Activated CD8-positive, alpha-beta T cell treated with anti-CD3 and anti-CD28 coated beads, Interleukin-2, amount 10 ng/mL, durations not matched to agents 7 days and 5 days (primary cell): ENCODE measurements around the gene SLC45A3. TPM values are rescaled to one million over a fixed set of nuclear protein-coding genes. Genes with fewer than 3 reads are reported as not detected.

ENCODE experiments used
- ATAC-seq: fragments of 150-1000 bp; cut with Tn5 transposase; one replicate; pipeline ENCODE4 v1.10.0; 2021; ENCODE audit warnings: moderate library complexity
- CTCF ChIA-PET: fragments of 350-600 bp; sonication (Branson Sonifier 250); formaldehyde crosslinking; loops from one replicate; lab custom pipeline; 2021; ENCODE audit warnings: antibody characterized with exemption; lab: Charles Lee
- POLR2A ChIA-PET: fragments of 350-600 bp; sonication (Branson Sonifier 250); formaldehyde crosslinking; loops from one replicate; lab custom pipeline; 2021; ENCODE audit warnings: antibody characterized with exemption; lab: Charles Lee
- DNase-seq: peaks from one replicate; pipeline ENCODE4 v3.0.0-alpha.2; 2020
- H3K27ac Mint-ChIP-seq: one replicate; pipeline ENCODE4 v1.8.0; 2021; ENCODE audit warnings: mild to moderate bottlenecking, mixed read lengths
- H3K27me3 Mint-ChIP-seq: one replicate; pipeline ENCODE4 v1.8.0; 2021; ENCODE audit warnings: low read depth, mixed read lengths
- H3K36me3 Mint-ChIP-seq: one replicate; pipeline ENCODE4 v1.8.0; 2021; ENCODE audit warnings: low read depth, mixed read lengths
- H3K4me1 Mint-ChIP-seq: one replicate; pipeline ENCODE4 v1.8.0; 2021; ENCODE audit warnings: low read depth, mixed read lengths
- H3K4me3 Mint-ChIP-seq: one replicate; pipeline ENCODE4 v1.8.0; 2021; ENCODE audit warnings: mild to moderate bottlenecking, mixed read lengths
- H3K9me3 Mint-ChIP-seq: one replicate; pipeline ENCODE4 v1.8.0; 2022; ENCODE audit warnings: mixed read lengths; ENCODE audit not compliant: insufficient read depth
- total RNA-seq, 2 experiments: library from RNA; stranded (reverse); gene quantifications; one replicate each; pipeline ENCODE4 v1.2.3, GENCODE V29; 2021

Gene SLC45A3
- total RNA-seq, 2 experiments from 2014 or later: 0.18 to 0.21 TPM

DNA sequence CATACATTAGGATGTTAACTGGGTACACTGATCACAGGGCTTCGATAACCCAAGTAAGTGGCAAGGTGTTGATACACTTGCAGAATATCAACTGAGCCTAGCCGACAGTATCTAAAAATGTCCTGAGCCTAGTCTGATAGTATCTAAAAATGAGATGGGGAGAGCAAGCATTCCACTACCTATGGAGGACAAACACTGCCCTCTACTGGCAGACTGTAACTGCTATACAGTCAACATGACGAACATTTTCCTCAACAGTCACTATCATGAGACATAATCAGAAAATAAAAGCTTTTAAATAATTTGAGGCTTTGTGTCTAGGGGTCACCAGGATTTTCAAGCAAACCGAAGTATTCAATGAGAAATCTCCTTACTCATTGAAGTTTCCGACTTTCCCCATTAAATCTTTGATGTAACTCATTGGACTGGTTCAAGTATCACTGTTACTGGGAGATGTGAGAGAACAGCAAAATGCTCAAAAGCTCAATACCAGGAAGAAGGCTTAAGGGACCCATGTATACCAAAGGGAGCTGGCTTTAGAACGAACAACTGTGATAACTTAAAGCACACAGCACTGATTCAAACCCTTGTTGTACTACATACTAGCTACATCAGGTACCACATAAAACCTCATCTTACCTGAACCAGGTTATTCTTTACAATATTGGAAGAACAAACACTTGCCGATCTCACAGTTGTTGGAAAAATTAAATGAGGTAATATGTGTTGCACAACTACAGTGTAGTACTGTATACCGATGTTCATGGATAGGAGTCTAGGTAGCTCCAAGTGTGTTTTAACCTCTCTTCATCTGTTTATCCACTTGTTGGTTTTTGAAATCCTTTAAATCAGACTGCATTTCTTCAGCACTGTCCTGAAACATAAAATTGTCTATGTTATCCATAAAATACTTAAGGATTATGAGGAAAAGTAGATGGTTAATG, 31.1 kb upstream of the SLC45A3 start:
- peak overlapping the region; percentile 31 for H3K27ac Mint-ChIP-seq
- H3K9me3 Mint-ChIP-seq: no peaks in the 10 kb centered on the region
- H3K4me1 Mint-ChIP-seq: peaks cover 12% of the 10 kb centered on the region
- H3K27me3 Mint-ChIP-seq: no peaks in the 10 kb centered on the region
- ChIA-PET POLR2A (interaction anchor here (1.0 to 1.8 kb wide), 3 partner anchors 13 to 53 kb away, joined by 3 to 7 read pairs (median 6); partner anchors contain the start of gene NUCKS1), CTCF (interaction anchor here (0.5 to 9.6 kb wide), 45 partner anchors 9 to 586 kb away, joined by 3 to 231 read pairs (median 5); partner anchors contain the start of genes ELK4, PM20D1 and RAB29)
- peaks cover 48% of the 10 kb centered on the region for H3K36me3 Mint-ChIP-seq
- ATAC-seq (peak; percentile 90), DNase-seq (peak; percentile 80)
- H3K4me3 Mint-ChIP-seq: no peak overlapping the region

GRCh38 chr1:205710201-205711062, 30.1 kb upstream of the SLC45A3 start:
- no peak overlapping the region for H3K4me3 Mint-ChIP-seq
- peaks cover 13% of the 10 kb centered on the region for H3K4me1 Mint-ChIP-seq
- no peaks in the 10 kb centered on the region for H3K9me3 Mint-ChIP-seq
- ChIA-PET CTCF (interaction anchor here (0.5 to 9.6 kb wide), 37 partner anchors 9 to 585 kb away, joined by 3 to 231 read pairs (median 6); partner anchors contain the start of genes ELK4 and RAB29), POLR2A (interaction anchor here (1.7 to 1.8 kb wide), 2 partner anchors 14 to 39 kb away, joined by 6 to 7 read pairs; partner anchors contain the start of gene NUCKS1)
- DNase-seq: no peak
- ATAC-seq: no peak
- no peaks in the 10 kb centered on the region for H3K27me3 Mint-ChIP-seq
- peaks cover 39% of the 10 kb centered on the region for H3K36me3 Mint-ChIP-seq
- H3K27ac Mint-ChIP-seq: no peak overlapping the region

- Mint-ChIP-seq H3K9me3 (no peaks in the 10 kb centered on the region), H3K4me1 (peaks cover 21% of the 10 kb centered on the region), H3K27me3 (no peaks in the 10 kb centered on the region), H3K27ac (no peak overlapping the region), H3K4me3 (no peak overlapping the region), H3K36me3 (peaks cover 36% of the 10 kb centered on the region)
- ChIA-PET POLR2A (interaction anchor here (0.6 to 0.9 kb wide), 2 partner anchors 9 to 453 kb away, joined by 3 read pairs; no protein-coding TSS in a partner anchor), CTCF (interaction anchor here (0.6 to 9.6 kb wide), 25 partner anchors 8 to 268 kb away, joined by 3 to 231 read pairs (median 6); partner anchors contain the start of gene RAB29)
- DNase-seq (no peak), ATAC-seq (no peak)
Measured at GRCh38 chr1:205709640-205710039, 29.3 kb upstream of the SLC45A3 start.

DNA sequence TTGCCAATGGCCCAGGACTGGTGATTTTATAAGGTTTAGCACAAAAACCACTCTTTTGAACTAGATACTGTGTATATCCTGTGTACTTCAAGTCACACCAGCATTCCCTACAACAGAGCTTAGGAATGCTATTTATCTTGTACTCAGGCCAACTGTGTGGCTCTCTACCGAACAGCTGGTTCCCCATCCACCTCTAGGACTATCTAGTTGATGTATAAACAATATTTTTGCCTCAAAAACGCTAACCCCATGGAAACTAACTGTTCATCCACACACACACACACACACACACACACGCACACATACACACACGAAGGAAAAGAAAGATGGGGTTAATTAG, 28.7 kb upstream of the SLC45A3 start:
- no peaks in the 10 kb centered on the region for H3K27me3 Mint-ChIP-seq
- CTCF ChIA-PET: interaction anchor here (0.6 to 9.6 kb wide), 16 partner anchors 11 to 224 kb away, joined by 3 to 231 read pairs (median 6); partner anchors contain the start of gene RAB29
- ATAC-seq: no peak
- no peak for DNase-seq
- H3K9me3 Mint-ChIP-seq: no peaks in the 10 kb centered on the region
- H3K27ac Mint-ChIP-seq: no peak overlapping the region
- H3K4me3 Mint-ChIP-seq: no peak overlapping the region
- POLR2A ChIA-PET: interaction anchor here (0.6 to 0.9 kb wide), 4 partner anchors 8 to 453 kb away, joined by 3 to 4 read pairs (median 4); no protein-coding TSS in a partner anchor
- H3K36me3 Mint-ChIP-seq: peaks cover 36% of the 10 kb centered on the region
- peaks cover 21% of the 10 kb centered on the region for H3K4me1 Mint-ChIP-seq

DNA sequence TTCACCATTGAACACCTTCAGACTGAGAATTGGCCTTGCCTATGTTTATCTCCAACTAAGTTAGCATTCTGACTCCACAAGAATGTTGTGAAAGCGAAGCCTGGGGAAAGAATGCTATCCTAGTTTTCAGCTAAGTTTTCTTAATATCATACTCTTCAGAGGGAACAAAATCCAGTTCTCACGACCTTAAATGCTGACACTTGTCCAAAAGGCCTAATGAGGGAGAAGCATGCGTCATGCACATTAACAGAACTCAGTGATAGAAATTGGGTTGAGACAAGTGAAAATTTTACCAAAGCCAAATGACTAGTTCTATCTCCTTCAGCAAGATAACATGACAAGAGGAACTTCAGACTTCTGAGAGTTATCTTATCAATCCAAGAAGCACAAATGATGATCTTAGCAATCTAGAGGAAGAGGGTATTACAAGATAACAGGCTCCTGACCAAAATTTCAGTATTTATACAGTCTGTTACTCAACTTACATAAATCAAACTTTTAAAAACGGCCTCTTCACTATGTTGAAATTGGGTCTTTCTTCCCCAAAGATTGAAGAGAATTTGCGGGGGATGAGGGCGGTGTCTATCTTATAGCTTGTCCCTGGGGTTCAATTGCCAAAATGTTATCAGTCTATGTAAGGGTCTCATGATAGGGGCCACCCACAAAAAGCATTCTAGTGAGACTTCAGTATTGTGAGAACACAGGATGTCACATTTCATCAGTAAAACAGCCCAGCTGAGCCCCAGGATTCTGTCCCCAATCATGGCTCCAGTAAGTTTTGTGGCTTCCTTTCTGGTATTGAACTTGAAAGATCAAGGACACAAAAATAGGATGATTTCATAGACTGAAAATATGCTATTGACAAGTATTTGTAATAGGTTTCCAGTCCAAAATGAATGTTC, 26.5 kb upstream of the SLC45A3 start:
- POLR2A ChIA-PET: interaction anchor here (1.6 kb wide), 1 partner anchor 67 kb away, joined by 3 read pairs; no protein-coding TSS in a partner anchor
- no peak for ATAC-seq
- CTCF ChIA-PET: interaction anchor here (0.9 to 9.6 kb wide), 4 partner anchors 26 to 85 kb away, joined by 3 to 231 read pairs (median 4); no protein-coding TSS in a partner anchor
- peak overlapping the region; percentile 7 for H3K27ac Mint-ChIP-seq
- H3K4me1 Mint-ChIP-seq: peaks cover 21% of the 10 kb centered on the region
- H3K27me3 Mint-ChIP-seq: no peaks in the 10 kb centered on the region
- no peaks in the 10 kb centered on the region for H3K9me3 Mint-ChIP-seq
- no peak for DNase-seq
- H3K36me3 Mint-ChIP-seq: peaks cover 35% of the 10 kb centered on the region
- H3K4me3 Mint-ChIP-seq: no peak overlapping the region

- H3K4me1 Mint-ChIP-seq: peaks cover 15% of the 10 kb centered on the region
- no peaks in the 10 kb centered on the region for H3K9me3 Mint-ChIP-seq
- H3K27me3 Mint-ChIP-seq: no peaks in the 10 kb centered on the region
- ChIA-PET POLR2A (interaction anchor here (0.6 kb wide), 1 partner anchor 10 kb away, joined by 4 read pairs; no protein-coding TSS in a partner anchor), CTCF (interaction anchor here (0.8 to 5.6 kb wide), 3 partner anchors 8 to 272 kb away, joined by 3 to 37 read pairs (median 4); no protein-coding TSS in a partner anchor)
- DNase-seq: no peak
- H3K27ac Mint-ChIP-seq: no peak overlapping the region
- peaks cover 19% of the 10 kb centered on the region for H3K36me3 Mint-ChIP-seq
- H3K4me3 Mint-ChIP-seq: no peak overlapping the region
- no peak for ATAC-seq
Measured at GRCh38 chr1:205704903-205705302, 24.6 kb upstream of the SLC45A3 start.

DNA sequence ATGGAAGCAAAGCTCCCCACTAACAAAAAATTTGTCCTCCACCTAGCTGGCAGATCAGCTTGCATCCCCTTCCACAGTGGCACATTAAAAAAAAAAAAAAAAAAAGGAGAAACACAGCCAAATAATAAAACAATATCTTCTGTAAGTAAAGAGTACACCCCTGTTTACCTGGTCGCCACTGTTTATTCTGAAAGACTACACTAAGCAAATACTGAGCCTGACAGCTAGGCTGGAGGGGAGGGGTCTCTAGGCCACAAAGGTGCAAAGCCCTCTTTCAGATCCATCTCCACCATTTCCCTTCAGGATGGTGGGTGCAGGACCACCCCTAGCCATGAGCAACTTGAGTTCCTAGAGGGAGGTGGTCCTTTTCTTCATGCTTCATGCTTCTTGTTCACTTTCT, 22.8 kb upstream of the SLC45A3 start:
- H3K4me1 Mint-ChIP-seq: peaks cover 15% of the 10 kb centered on the region
- CTCF ChIA-PET: interaction anchor here (0.6 to 5.6 kb wide), 2 partner anchors 45 to 168 kb away, joined by 3 to 37 read pairs; no protein-coding TSS in a partner anchor
- ATAC-seq (no peak), DNase-seq (no peak)
- no peaks in the 10 kb centered on the region for H3K27me3 Mint-ChIP-seq
- H3K36me3 Mint-ChIP-seq: peaks cover 13% of the 10 kb centered on the region
- no peak overlapping the region for H3K4me3 Mint-ChIP-seq
- H3K9me3 Mint-ChIP-seq: no peaks in the 10 kb centered on the region
- POLR2A ChIA-PET: interaction anchor here (0.7 to 1.0 kb wide), 2 partner anchors 20 to 23 kb away, joined by 3 to 4 read pairs; partner anchors contain the start of gene SLC45A3
- H3K27ac Mint-ChIP-seq: no peak overlapping the region

GRCh38 chr1:205701891-205702290, 21.6 kb upstream of the SLC45A3 start:
- ATAC-seq: no peak
- H3K4me1 Mint-ChIP-seq: peaks cover 10% of the 10 kb centered on the region
- CTCF ChIA-PET: interaction anchor here (2.8 to 5.6 kb wide), 2 partner anchors 9 to 43 kb away, joined by 22 to 37 read pairs; no protein-coding TSS in a partner anchor
- DNase-seq: no peak
- POLR2A ChIA-PET: no interaction called here
- H3K36me3 Mint-ChIP-seq: peaks cover 11% of the 10 kb centered on the region
- no peak overlapping the region for H3K27ac Mint-ChIP-seq
- no peaks in the 10 kb centered on the region for H3K27me3 Mint-ChIP-seq
- H3K4me3 Mint-ChIP-seq: no peak overlapping the region
- no peaks in the 10 kb centered on the region for H3K9me3 Mint-ChIP-seq

DNA sequence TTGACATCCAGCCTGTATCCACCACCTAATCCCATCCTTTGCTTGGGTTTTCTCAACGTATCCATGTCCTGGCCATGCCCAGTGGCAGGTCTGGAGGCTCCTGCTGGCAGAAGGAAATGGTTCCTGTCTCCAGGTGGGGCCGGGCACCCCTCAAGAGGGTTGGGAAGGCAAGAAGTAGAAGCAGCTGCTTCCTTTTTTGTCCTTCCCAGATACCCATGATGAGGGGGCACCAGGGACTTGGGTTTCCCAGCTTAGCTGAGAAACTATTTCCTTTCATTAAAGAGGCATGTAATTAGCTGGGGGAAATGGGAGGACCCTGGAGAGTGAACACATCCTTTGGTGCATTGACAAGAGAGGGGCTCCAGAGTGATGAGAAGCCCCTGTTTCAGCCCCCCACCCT, 21.1 kb upstream of the SLC45A3 start:
- Mint-ChIP-seq H3K36me3 (peaks cover 6% of the 10 kb centered on the region), H3K4me1 (peaks cover 8% of the 10 kb centered on the region), H3K27ac (no peak overlapping the region), H3K4me3 (no peak overlapping the region), H3K27me3 (no peaks in the 10 kb centered on the region), H3K9me3 (no peaks in the 10 kb centered on the region)
- DNase-seq (no peak), ATAC-seq (no peak)
- POLR2A ChIA-PET: no interaction called here
- CTCF ChIA-PET: interaction anchor here (1.4 to 5.6 kb wide), 4 partner anchors 9 to 109 kb away, joined by 3 to 37 read pairs (median 12); no protein-coding TSS in a partner anchor

DNA sequence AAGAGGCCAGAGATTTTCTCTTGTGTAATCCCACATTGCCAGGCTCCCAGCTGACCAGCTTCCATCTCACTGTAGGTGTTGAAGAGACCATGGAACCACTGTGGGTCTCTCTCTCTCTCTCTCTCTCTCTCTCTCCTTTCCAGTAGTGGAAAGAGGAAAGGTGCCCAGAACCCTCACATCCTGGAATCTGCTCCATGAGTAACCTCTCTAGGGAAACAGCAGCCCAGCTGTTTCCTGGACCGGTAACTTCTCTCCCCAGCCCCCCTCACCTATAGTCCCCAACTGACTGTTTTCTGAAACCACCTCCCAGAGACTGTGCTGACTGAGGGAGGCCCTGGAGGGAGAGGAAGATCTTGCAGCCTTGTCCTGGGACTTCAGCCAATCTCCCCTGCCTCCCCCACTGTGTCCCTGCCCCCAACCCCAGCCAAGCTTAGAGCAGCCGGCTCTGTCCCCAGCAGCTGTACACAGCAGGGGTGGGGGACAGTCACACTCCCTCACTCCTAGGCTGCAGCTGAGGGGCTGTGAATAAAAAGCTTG, 20.6 kb upstream of the SLC45A3 start:
- DNase-seq (no peak), ATAC-seq (no peak)
- Mint-ChIP-seq H3K4me1 (peaks cover 8% of the 10 kb centered on the region), H3K4me3 (no peak overlapping the region), H3K9me3 (no peaks in the 10 kb centered on the region), H3K27me3 (no peaks in the 10 kb centered on the region), H3K36me3 (peaks cover 6% of the 10 kb centered on the region), H3K27ac (no peak overlapping the region)
- CTCF ChIA-PET: interaction anchor here (1.4 to 5.6 kb wide), 5 partner anchors 10 to 277 kb away, joined by 3 to 37 read pairs (median 4); no protein-coding TSS in a partner anchor
- POLR2A ChIA-PET: interaction anchor here (0.6 kb wide), 1 partner anchor 8 kb away, joined by 3 read pairs; no protein-coding TSS in a partner anchor
